Measurements from ENCODE around the gene ZFP91.

DNA sequence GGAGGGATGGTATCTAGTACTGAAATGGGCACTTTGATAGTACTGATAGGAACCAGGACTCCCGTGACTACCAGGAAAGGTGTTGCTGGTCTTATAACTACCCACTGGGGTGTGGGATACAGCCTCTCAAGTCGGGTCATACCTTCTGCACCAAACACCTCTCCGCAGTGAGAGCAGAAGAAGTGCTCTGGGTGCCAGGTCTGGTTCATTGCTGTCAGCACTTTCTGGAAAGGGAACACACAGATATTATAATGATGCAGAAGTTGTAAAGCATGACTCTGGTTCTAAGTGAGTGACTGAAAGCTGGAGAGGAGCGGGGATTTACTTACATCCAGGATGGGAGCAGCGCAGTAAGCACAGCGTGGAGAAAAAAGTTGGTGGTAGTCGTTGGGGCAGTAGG lies 29.2 kb upstream of the ZFP91 start:
- TF ChIP-seq, protein P1, sequence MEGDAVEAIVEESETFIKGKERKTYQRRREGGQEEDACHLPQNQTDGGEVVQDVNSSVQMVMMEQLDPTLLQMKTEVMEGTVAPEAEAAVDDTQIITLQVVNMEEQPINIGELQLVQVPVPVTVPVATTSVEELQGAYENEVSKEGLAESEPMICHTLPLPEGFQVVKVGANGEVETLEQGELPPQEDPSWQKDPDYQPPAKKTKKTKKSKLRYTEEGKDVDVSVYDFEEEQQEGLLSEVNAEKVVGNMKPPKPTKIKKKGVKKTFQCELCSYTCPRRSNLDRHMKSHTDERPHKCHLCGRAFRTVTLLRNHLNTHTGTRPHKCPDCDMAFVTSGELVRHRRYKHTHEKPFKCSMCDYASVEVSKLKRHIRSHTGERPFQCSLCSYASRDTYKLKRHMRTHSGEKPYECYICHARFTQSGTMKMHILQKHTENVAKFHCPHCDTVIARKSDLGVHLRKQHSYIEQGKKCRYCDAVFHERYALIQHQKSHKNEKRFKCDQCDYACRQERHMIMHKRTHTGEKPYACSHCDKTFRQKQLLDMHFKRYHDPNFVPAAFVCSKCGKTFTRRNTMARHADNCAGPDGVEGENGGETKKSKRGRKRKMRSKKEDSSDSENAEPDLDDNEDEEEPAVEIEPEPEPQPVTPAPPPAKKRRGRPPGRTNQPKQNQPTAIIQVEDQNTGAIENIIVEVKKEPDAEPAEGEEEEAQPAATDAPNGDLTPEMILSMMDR (IDR thresholded peaks at IDR 0.05), result no peak
- TF ChIP-seq POLR2A (IDR thresholded peaks at IDR 0.05) (no peak), EP300 (IDR thresholded peaks at IDR 0.05) (no peak)
